ENCODE results near the gene AHCYL1. TPM values are rescaled to one million over a fixed set of nuclear protein-coding genes. Genes with fewer than 3 reads are reported as not detected.

Gene AHCYL1
- total RNA-seq, 4 donors from 2014 or later = 51.2 to 96.4 (median 80.9) TPM

DNA sequence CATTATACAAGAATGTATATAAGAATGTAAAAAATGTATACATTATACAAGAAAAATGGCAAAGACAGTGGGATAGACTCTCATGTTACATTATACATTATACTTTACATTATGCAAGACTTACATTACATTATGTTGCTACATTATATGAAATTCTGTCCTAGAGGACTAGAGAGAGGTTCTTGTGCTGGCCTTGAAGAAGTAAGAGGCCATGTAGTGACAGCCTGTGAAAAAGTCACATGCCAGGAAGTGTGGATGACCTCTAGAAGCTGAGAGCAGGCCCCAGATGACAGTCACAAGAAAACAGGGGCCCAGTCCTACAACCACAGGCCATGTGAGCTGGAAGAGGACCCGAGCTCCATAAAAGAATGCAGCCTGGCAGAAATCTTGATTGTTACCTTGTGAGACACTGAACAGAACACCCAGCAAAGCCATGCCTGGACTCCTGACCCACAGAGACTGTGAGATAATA, 30.5 kb upstream of the AHCYL1 start:
- no peak for DNase-seq
- no peaks in the 10 kb centered on the region for H3K9me3 ChIP-seq
- no peak overlapping the region for H3K4me3 ChIP-seq
- no peaks in the 10 kb centered on the region for H3K27me3 ChIP-seq
- H3K4me1 ChIP-seq = no peaks in the 10 kb centered on the region
- no peaks in the 10 kb centered on the region for H3K36me3 ChIP-seq
- no peak overlapping the region for H3K27ac ChIP-seq
- TF ChIP-seq, protein P1, sequence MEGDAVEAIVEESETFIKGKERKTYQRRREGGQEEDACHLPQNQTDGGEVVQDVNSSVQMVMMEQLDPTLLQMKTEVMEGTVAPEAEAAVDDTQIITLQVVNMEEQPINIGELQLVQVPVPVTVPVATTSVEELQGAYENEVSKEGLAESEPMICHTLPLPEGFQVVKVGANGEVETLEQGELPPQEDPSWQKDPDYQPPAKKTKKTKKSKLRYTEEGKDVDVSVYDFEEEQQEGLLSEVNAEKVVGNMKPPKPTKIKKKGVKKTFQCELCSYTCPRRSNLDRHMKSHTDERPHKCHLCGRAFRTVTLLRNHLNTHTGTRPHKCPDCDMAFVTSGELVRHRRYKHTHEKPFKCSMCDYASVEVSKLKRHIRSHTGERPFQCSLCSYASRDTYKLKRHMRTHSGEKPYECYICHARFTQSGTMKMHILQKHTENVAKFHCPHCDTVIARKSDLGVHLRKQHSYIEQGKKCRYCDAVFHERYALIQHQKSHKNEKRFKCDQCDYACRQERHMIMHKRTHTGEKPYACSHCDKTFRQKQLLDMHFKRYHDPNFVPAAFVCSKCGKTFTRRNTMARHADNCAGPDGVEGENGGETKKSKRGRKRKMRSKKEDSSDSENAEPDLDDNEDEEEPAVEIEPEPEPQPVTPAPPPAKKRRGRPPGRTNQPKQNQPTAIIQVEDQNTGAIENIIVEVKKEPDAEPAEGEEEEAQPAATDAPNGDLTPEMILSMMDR (IDR thresholded peaks at IDR 0.05) = no peak
- no peak for TF ChIP-seq POLR2A (IDR thresholded peaks at IDR 0.05)

DNA sequence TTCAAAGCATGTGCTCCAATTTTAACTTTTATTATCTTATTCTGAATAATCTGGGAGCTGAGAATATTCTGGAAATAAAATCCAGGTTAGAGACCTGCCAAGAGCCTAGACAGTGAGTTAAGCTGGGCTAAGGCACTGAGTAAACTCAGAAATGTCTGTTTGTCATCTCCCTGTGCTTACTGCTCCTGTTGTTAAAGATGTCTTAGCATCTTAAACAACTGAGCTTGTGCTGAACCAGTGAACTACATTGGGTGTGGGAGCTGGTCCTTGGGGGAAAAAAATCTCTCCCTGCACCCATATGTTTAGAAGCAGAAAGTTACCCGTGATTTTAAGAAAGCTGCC, 25.0 kb upstream of the AHCYL1 start:
- no peak overlapping the region for H3K4me3 ChIP-seq
- H3K27ac ChIP-seq = peak overlapping the region in 1 of 4 donors; percentile 38
- H3K9me3 ChIP-seq = no peaks in the 10 kb centered on the region
- no peaks in the 10 kb centered on the region for H3K27me3 ChIP-seq
- peaks cover 0 to 24% (median 0%) of the 10 kb centered on the region in 4 donors for H3K4me1 ChIP-seq
- no peak for DNase-seq
- no peak for TF ChIP-seq POLR2A (IDR thresholded peaks at IDR 0.05)
- TF ChIP-seq, protein P1 (IDR thresholded peaks at IDR 0.05) = no peak
- H3K36me3 ChIP-seq = no peaks in the 10 kb centered on the region

DNA sequence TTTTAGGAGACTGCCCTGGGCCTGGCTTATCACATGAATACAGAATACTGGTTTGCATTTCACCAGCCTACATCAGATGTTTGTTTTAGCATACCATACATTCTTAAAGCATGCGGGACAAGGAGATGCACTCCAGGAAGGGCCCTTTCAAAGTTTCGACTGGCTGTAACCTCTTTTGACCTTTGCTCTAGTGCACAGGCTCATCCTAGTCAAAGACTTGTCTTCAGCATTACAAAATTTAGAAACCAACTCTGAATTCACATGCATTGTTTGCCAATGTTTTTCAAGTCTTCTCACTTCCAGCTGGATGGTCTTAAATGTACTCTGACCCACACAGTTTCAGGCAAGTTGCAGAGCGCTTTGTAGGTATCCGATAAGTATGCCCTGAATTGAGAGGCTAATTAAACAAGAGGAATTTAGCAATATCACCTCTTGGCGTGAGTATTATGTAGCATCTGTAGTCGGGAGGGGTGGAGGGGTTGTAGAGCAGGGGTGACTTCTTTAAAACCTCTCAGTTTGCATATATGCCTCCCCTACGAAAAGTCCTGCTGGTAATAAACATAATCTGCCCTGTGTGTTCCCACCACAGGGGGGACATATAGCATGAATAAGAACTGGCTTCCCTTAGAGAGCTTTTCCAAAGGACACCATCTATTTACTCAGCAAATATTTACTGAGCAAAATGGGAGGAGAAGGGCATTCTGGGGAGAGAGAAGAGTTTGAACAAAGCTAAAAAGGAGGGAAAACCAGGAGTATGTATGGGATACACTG, 24.4 kb upstream of the AHCYL1 start:
- Histone ChIP-seq H3K36me3 (no peaks in the 10 kb centered on the region), H3K27me3 (no peaks in the 10 kb centered on the region), H3K27ac (peak overlapping the region in 3 of 4 donors; percentile 3 to 38 (median 28)), H3K4me3 (no peak overlapping the region), H3K9me3 (no peaks in the 10 kb centered on the region), H3K4me1 (peaks cover 0 to 24% (median 0%) of the 10 kb centered on the region in 4 donors)
- TF ChIP-seq, protein P1 (IDR thresholded peaks at IDR 0.05) = peak in 1 of 6 experiments; percentile 13
- TF ChIP-seq POLR2A (IDR thresholded peaks at IDR 0.05) = no peak
- DNase-seq = no peak

DNA sequence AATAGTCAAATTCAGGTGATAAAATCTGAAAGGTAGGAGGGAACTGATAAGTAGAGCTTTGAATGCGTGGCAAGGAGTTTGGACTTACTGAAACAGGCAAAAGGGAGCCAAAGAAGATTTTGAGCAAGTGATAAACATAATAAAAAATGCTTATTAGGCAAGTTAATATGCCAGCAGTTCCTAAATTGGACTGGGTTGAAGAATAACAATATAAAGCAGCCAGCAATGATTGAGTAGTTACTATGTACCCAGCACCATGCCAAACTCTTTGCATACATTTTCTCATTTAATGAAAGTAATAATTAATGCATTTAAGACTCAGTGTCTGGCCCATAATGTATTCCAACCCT, 23.8 kb upstream of the AHCYL1 start:
- no peaks in the 10 kb centered on the region for H3K27me3 ChIP-seq
- no peaks in the 10 kb centered on the region for H3K9me3 ChIP-seq
- TF ChIP-seq POLR2A (IDR thresholded peaks at IDR 0.05) = no peak
- TF ChIP-seq, protein P1 (IDR thresholded peaks at IDR 0.05) = no peak
- H3K27ac ChIP-seq = peak overlapping the region in 1 of 4 donors; percentile 28
- DNase-seq = no peak
- peaks cover 0 to 24% (median 0%) of the 10 kb centered on the region in 4 donors for H3K4me1 ChIP-seq
- H3K4me3 ChIP-seq = no peak overlapping the region
- H3K36me3 ChIP-seq = no peaks in the 10 kb centered on the region

DNA sequence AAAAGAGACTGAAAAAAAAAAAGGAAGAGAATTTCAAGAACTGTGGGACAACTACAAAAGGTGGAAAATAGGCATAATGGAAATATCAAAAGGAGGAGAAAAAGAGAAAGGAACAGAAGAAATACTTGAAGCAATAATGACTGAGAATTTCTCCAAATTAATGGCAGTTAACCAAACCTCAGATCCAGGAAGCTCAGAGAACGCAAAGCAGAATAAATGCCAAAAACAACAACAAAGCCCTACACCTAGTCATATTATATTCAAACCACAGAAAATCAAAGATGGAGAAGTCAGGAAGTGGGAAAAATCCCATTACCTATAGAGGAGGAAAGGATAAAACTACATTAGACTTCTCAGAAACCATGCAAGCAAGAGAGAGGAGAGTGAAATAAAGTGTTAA, 20.7 kb upstream of the AHCYL1 start:
- Histone ChIP-seq H3K27ac (no peak overlapping the region), H3K4me3 (no peak overlapping the region), H3K9me3 (no peaks in the 10 kb centered on the region), H3K4me1 (peaks cover 0 to 24% (median 0%) of the 10 kb centered on the region in 4 donors), H3K36me3 (no peaks in the 10 kb centered on the region), H3K27me3 (no peaks in the 10 kb centered on the region)
- TF ChIP-seq, protein P1 (IDR thresholded peaks at IDR 0.05) = no peak
- TF ChIP-seq POLR2A (IDR thresholded peaks at IDR 0.05) = no peak
- no peak for DNase-seq
